Psoas muscle (tissue), 8 donors: ENCODE measurements around the gene ANKRD53. TPM values are rescaled to one million over a fixed set of nuclear protein-coding genes. Genes with fewer than 3 reads are reported as not detected.
"Not testable (repeated sequence)": the region's sequence is repeated elsewhere in the genome, so short reads cannot be mapped to it uniquely, and the experiment has no call there.

Experiments
- ATAC-seq, 4 donors: fragments of 200-7000 bp; cut with Tn5 transposase; one replicate each; pipeline ENCODE4 v1.9.1; 2020; ENCODE audit warnings: moderate library complexity in 3 of 4, mild to moderate bottlenecking in 2 of 4
- DNase-seq, 2 donors: peaks; one replicate each; pipeline ENCODE4 v3.0.0-alpha.2; 2020
- H3K27ac ChIP-seq: fragments of 200-600 bp; one replicate; pipeline ENCODE4 v1.8.0; 2022
- H3K27me3 ChIP-seq, 3 donors: fragments of 200-600 bp in 1 of 3; one replicate each; pipeline versions ENCODE4 v1.6.1 to v1.8.0; 2013 to 2022; ENCODE audit warnings: low read length in 2 of 3, mild to moderate bottlenecking in 2 of 3, moderate library complexity in 1 of 3; ENCODE audit not compliant: insufficient read depth in 3 of 3
- H3K36me3 ChIP-seq, 2 donors: fragments of 200-600 bp in 1 of 2; one replicate each; pipeline versions ENCODE4 v1.6.1 to v1.8.0; 2013 to 2022; ENCODE audit warnings: low read depth in 1 of 2, mild to moderate bottlenecking in 1 of 2, moderate library complexity in 1 of 2; ENCODE audit not compliant: insufficient read depth in 1 of 2
- H3K4me1 ChIP-seq: fragments of 200-600 bp; one replicate; pipeline ENCODE4 v1.8.0; 2022
- H3K4me3 ChIP-seq: fragments of 200-600 bp; one replicate; pipeline ENCODE4 v1.8.0; 2022; ENCODE audit warnings: mild to moderate bottlenecking
- H3K9me3 ChIP-seq: fragments of 200-600 bp; one replicate; pipeline ENCODE4 v1.8.0; 2022
- WGBS, 3 donors: extraction: QIAGEN DNeasy Blood & Tissue Kit; methylation state at CpG; one replicate each; pipeline versions ENCODE4 v1.1.6 to v1.1.7; 2013; 5-methylcytosine and 5-hydroxymethylcytosine counted together
- intact Hi-C, 2 donors: fragments of 100-400 bp; cut with DNase I; formaldehyde crosslinking; loops; one replicate each; pipeline versions ENCODE4 v1.11.0 to v1.14.2; 2022
- polyA plus RNA-seq, 3 donors: library from polyadenylated mRNA; stranded (reverse); fragments of 200-250 nt; gene quantifications; one replicate each; pipeline ENCODE4 v1.2.3, GENCODE V29; 2013
- total RNA-seq, 4 donors: library from RNA; stranded (reverse); fragmentation: NEBNext Ultra II Directional in 2 of 4; extraction: Animal tissue kit (Norgen Biotek cat#: 25700) in 2 of 4; gene quantifications; one replicate each; pipeline versions ENCODE4 v1.2.1 to v1.2.4, GENCODE V29; 2021 to 2023
- TF ChIP-seq, protein P1 (sequence below): fragments of 200-600 bp; IDR thresholded peaks from one replicate; pipeline ENCODE4 v1.8.0; 2022; ENCODE audit warnings: antibody characterized with exemption
- donor health status: healthy with polysubstance abuse.
- donor health status: DM: no; HTN: no; CAD: no; lungs with moderate emphysema.
- donor health status: Bipolar disorder and iron deficiency.
- donor health status: healthy.
- donor health status: DM: yes; HTN: yes; CAD: no.
- donor health status: DM: no; HTN: no; CAD: no.
- donor health status: DM: no; HTN: no; CAD: no.
- donor health status: DM: yes; HTN: yes; CAD: no.

Gene ANKRD53
- total and polyA plus RNA-seq, 7 donors: 0.15 to 0.77 (median 0.40) TPM

DNA sequence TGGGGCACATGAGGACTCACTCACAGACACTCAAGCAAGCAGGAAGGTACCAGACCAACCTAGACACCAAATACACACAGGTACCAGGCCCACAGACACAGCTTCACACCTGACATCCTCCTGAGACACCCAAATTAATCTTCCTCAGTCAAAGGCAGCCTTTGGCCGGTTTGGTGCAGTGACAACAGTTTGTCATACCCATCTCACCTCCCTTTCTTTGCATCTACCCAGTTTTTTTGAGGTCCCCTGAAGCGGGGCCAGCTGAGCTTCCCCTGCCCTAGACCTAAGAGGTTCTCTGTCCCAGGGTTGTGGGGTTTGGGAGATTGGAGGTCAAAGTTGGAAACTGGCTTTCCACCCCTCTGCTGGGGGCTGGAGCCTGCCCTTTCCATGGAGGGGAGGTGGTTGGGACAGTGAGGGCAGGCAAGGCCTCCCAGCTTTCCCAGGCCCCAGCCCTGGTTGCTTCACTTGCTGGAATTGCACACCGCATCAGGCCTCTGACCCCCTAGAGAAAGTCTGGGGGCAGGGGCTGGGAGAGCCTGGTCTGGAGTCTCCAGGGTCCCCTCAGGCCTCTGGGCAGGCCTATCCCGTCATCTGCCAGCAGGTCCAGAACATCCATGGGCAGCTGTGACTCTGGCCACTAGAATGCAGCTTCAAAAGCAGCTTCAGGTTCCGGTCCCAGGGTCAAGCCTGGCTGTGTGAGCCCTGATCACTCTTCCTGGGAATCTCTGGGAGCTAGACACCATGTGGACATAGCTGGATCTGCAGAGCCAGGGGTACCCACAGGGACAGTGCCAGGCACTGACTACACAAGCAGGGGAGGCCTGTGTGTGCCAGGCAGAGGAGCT is 28.7 kb downstream of the ANKRD53 start:
- Histone ChIP-seq H3K4me1 (no peaks in the 10 kb centered on the region), H3K4me3 (no peak overlapping the region), H3K27me3 (peaks cover 0 to 11% (median 0%) of the 10 kb centered on the region in 3 donors), H3K9me3 (no peaks in the 10 kb centered on the region), H3K36me3 (no peaks in the 10 kb centered on the region), H3K27ac (no peak overlapping the region)
- intact Hi-C loops: no loop called here
- no peak for DNase-seq
- TF ChIP-seq, protein P1, sequence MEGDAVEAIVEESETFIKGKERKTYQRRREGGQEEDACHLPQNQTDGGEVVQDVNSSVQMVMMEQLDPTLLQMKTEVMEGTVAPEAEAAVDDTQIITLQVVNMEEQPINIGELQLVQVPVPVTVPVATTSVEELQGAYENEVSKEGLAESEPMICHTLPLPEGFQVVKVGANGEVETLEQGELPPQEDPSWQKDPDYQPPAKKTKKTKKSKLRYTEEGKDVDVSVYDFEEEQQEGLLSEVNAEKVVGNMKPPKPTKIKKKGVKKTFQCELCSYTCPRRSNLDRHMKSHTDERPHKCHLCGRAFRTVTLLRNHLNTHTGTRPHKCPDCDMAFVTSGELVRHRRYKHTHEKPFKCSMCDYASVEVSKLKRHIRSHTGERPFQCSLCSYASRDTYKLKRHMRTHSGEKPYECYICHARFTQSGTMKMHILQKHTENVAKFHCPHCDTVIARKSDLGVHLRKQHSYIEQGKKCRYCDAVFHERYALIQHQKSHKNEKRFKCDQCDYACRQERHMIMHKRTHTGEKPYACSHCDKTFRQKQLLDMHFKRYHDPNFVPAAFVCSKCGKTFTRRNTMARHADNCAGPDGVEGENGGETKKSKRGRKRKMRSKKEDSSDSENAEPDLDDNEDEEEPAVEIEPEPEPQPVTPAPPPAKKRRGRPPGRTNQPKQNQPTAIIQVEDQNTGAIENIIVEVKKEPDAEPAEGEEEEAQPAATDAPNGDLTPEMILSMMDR: no peak
- ATAC-seq: no peak
- WGBS, 3 donors: 80 to 86% (median 84%) methylated on average over 5 of the region's 5 CpGs

- DNase-seq (no peak), ATAC-seq (no peak)
- no peaks in the 10 kb centered on the region for H3K4me1 ChIP-seq
- peaks cover 0 to 11% (median 3%) of the 10 kb centered on the region in 3 donors for H3K27me3 ChIP-seq
- TF ChIP-seq, protein P1: no peak
- intact Hi-C loops: no loop called here
- no peak overlapping the region for H3K4me3 ChIP-seq
- no peak overlapping the region for H3K27ac ChIP-seq
- no peaks in the 10 kb centered on the region for H3K36me3 ChIP-seq
- H3K9me3 ChIP-seq: no peaks in the 10 kb centered on the region
- 86 to 92% (median 90%) methylated on average over 13 of the region's 13 CpGs for WGBS, 3 donors
Measured at GRCh38 chr2:71008342-71008741, 29.9 kb downstream of the ANKRD53 start.

GRCh38 chr2:71011786-71012185 is 33.4 kb downstream of the ANKRD53 start:
- H3K27ac ChIP-seq, H3K4me3 ChIP-seq, H3K4me1 ChIP-seq, ATAC-seq, intact Hi-C loops, H3K36me3 ChIP-seq, DNase-seq, H3K9me3 ChIP-seq: not testable (repeated sequence)
- H3K27me3 ChIP-seq: peaks cover 0 to 11% (median 3%) of the 10 kb centered on the region in 3 donors
- WGBS, 3 donors: 23 to 27% (median 25%) methylated on average over 6 of the region's 6 CpGs

DNA sequence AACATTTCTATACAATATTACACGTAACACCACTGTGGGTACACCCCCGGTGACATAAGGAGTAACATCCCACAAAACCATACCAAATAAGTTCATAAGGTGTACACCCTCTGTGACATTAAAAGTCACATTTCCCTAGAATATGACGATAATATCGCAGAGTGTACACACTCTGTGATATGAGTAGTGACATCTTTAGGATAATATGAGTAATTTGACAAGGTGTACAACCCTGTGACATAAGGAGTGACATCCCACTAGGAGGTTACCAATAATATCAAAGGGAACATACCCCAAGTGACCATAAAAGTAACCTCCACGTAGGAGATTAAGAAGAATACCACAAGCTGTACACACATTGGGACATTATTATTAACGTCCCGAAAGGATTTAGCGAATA is 40.2 kb downstream of the ANKRD53 start:
- ATAC-seq (no peak), DNase-seq (no peak)
- H3K27ac ChIP-seq: no peak overlapping the region
- H3K4me3 ChIP-seq: no peak overlapping the region
- TF ChIP-seq, protein P1: no peak
- H3K36me3 ChIP-seq: no peaks in the 10 kb centered on the region
- intact Hi-C loops: no loop called here
- H3K27me3 ChIP-seq: peaks cover 0 to 4% (median 0%) of the 10 kb centered on the region in 3 donors
- 86 to 87% (median 87%) methylated on average over 8 of the region's 8 CpGs for WGBS, 3 donors
- H3K4me1 ChIP-seq: no peaks in the 10 kb centered on the region
- no peaks in the 10 kb centered on the region for H3K9me3 ChIP-seq

GRCh38 chr2:71019989-71020388 is 41.6 kb downstream of the ANKRD53 start:
- H3K36me3 ChIP-seq, H3K27me3 ChIP-seq, ATAC-seq, intact Hi-C loops, H3K4me1 ChIP-seq, H3K27ac ChIP-seq, H3K4me3 ChIP-seq, H3K9me3 ChIP-seq, DNase-seq: not testable (repeated sequence)
- 81 to 90% (median 86%) methylated on average over 6 of the region's 6 CpGs for WGBS, 3 donors

DNA sequence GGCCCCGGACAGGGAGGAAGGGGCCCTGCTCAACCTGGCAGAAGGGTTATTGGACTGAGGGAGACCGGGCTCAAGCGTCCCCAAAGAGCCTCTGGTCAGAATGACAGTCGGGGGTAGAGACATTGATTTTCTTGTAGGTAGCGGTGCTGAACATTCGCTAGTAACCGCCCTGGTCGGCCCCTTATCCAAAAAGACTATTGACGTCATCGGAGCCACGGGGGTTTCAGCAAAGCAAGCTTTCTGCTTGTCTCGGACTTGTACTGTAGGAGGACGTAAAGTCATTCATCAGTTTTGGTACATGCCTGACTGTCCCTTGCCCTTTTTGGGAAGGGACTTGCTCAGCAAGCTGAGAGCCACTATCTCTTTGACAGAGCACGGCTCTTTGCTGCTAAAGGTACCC is 43.0 kb downstream of the ANKRD53 start:
- WGBS, 3 donors: 48 to 61% (median 55%) methylated on average over 14 of the region's 14 CpGs
- DNase-seq, H3K36me3 ChIP-seq, H3K9me3 ChIP-seq, H3K27me3 ChIP-seq, H3K27ac ChIP-seq, intact Hi-C loops, H3K4me1 ChIP-seq, ATAC-seq, H3K4me3 ChIP-seq: not testable (repeated sequence)

GRCh38 chr2:71023553-71024243 is 45.3 kb downstream of the ANKRD53 start:
- H3K36me3 ChIP-seq, H3K4me1 ChIP-seq, H3K27ac ChIP-seq, H3K27me3 ChIP-seq, ATAC-seq, DNase-seq, H3K9me3 ChIP-seq, intact Hi-C loops, H3K4me3 ChIP-seq: not testable (repeated sequence)
- 74 to 79% (median 76%) methylated on average over 15 of the region's 15 CpGs for WGBS, 3 donors
